Ishikawa (cell line): Measurements from ENCODE around the gene HOXD12.

Experiments used
- CEBPB ChIP-seq: IDR thresholded peaks from 2 replicates; pipeline ENCODE4 v1.6.1; 2012
- CREB1 ChIP-seq: IDR thresholded peaks from 2 replicates; pipeline ENCODE4 v1.6.1; 2012; ENCODE audit warnings: low read depth
- EGR1 ChIP-seq: IDR thresholded peaks from 2 replicates; pipeline ENCODE4 v1.6.1; 2012
- EP300 ChIP-seq: IDR thresholded peaks from 2 replicates; pipeline ENCODE4 v1.6.1; 2012; ENCODE audit warnings: borderline replicate concordance
- FOXM1 ChIP-seq: IDR thresholded peaks from 2 replicates; pipeline ENCODE4 v1.6.1; 2012; ENCODE audit warnings: low read depth, borderline replicate concordance
- MAX ChIP-seq: IDR thresholded peaks from 2 replicates; pipeline ENCODE4 v1.6.1; 2012
- TAF1 ChIP-seq: IDR thresholded peaks from 2 replicates; pipeline ENCODE4 v1.6.1; 2012; ENCODE audit warnings: low read depth, mild to moderate bottlenecking
- YY1 ChIP-seq: IDR thresholded peaks from 2 replicates; pipeline ENCODE4 v1.6.1; 2012; ENCODE audit warnings: low read depth

- no peak for TF ChIP-seq MAX
- no peak for TF ChIP-seq EP300
- TF ChIP-seq CREB1: no peak
- TF ChIP-seq CEBPB: no peak
- TF ChIP-seq EGR1: no peak
- TF ChIP-seq YY1: no peak
- no peak for TF ChIP-seq TAF1
- TF ChIP-seq FOXM1: no peak
Observed at GRCh38 chr2:176147800-176148496, 48.4 kb downstream of the HOXD12 start.
